DND-41 (cell line): Measurements from ENCODE around the gene SLBP.

ENCODE experiments used
- CTCF ChIP-seq: IDR thresholded peaks from 2 replicates; pipeline ENCODE4 v1.5.1; 2012; ENCODE audit warnings: borderline replicate concordance, low read length, moderate library complexity, mild to moderate bottlenecking; ENCODE audit not compliant: poor library complexity, severe bottlenecking; ENCODE audit errors: extremely low read depth
- EZH2 ChIP-seq: IDR thresholded peaks from 3 replicates; pipeline ENCODE4 v1.6.1; 2012; ENCODE audit warnings: borderline replicate concordance, low read depth, mild to moderate bottlenecking, moderate library complexity, low read length, inconsistent platforms; ENCODE audit not compliant: severe bottlenecking

GRCh38 chr4:1683736-1684505, 28.2 kb downstream of the SLBP start, which contains the start of gene FAM53A:
- TF ChIP-seq CTCF (no peak), EZH2 (no peak)
